Measurements from ENCODE around the gene CPHXL2. TPM values are rescaled to one million over a fixed set of nuclear protein-coding genes. Genes with fewer than 3 reads are reported as not detected.
A peak's percentile ranks its signal among the peaks of the same experiment; 100 is the strongest.

Gene CPHXL2
- total and polyA plus RNA-seq, 5 experiments from 2014 or later = not detected

- Mint-ChIP-seq H3K9me3 (no peaks in the 10 kb centered on the region), H3K27me3 (no peaks in the 10 kb centered on the region), H3K4me3 (no peak overlapping the region), H3K36me3 (peaks cover 4 to 90% (median 41%) of the 10 kb centered on the region in 3 donors), H3K27ac (peak overlapping the region in 2 of 10 donors; percentile 8 to 60), H3K4me1 (peaks cover 20 to 32% (median 27%) of the 10 kb centered on the region in 4 donors)
- DNase-seq (no peak), ATAC-seq (no peak)
- POLR2A ChIA-PET = interaction anchor here (1.0 to 2.5 kb wide), 3 partner anchors 17 to 65 kb away, joined by 3 to 11 read pairs (median 10); partner anchors contain the start of genes KARS1 and TERF2IP
Observed at GRCh38 chr16:75630052-75630451, 46.8 kb downstream of the CPHXL2 start.

GRCh38 chr16:75629132-75629531 lies 47.7 kb downstream of the CPHXL2 start:
- no peaks in the 10 kb centered on the region for H3K27me3 Mint-ChIP-seq
- peak overlapping the region in 1 of 10 donors; percentile 16 for H3K4me3 Mint-ChIP-seq
- H3K4me1 Mint-ChIP-seq = peaks cover 22 to 37% (median 27%) of the 10 kb centered on the region in 4 donors
- H3K9me3 Mint-ChIP-seq = no peaks in the 10 kb centered on the region
- POLR2A ChIA-PET = interaction anchor here (2.5 kb wide), 1 partner anchor 18 kb away, joined by 11 read pairs; the partner anchor contains the start of genes KARS1 and TERF2IP
- peaks cover 4 to 83% (median 38%) of the 10 kb centered on the region in 3 donors for H3K36me3 Mint-ChIP-seq
- DNase-seq = no peak
- peak overlapping the region in 9 of 10 donors; percentile 22 to 90 (median 59) for H3K27ac Mint-ChIP-seq
- no peak for ATAC-seq

- no peaks in the 10 kb centered on the region for H3K27me3 Mint-ChIP-seq
- peak overlapping the region; percentile 57 to 91 (median 76) for H3K27ac Mint-ChIP-seq
- peaks cover 4 to 75% (median 32%) of the 10 kb centered on the region in 3 donors for H3K36me3 Mint-ChIP-seq
- DNase-seq (no peak), ATAC-seq (no peak)
- POLR2A ChIA-PET = interaction anchor here (1.3 to 2.5 kb wide), 2 partner anchors 13 to 19 kb away, joined by 3 to 11 read pairs; partner anchors contain the start of genes KARS1 and TERF2IP
- H3K4me1 Mint-ChIP-seq = peaks cover 20 to 39% (median 28%) of the 10 kb centered on the region in 4 donors
- no peaks in the 10 kb centered on the region for H3K9me3 Mint-ChIP-seq
- H3K4me3 Mint-ChIP-seq = peak overlapping the region in 3 of 10 donors; percentile 15 to 54 (median 20)
Observed at GRCh38 chr16:75628351-75628750, 48.5 kb downstream of the CPHXL2 start.

- H3K36me3 Mint-ChIP-seq = peaks cover 4 to 70% (median 32%) of the 10 kb centered on the region in 3 donors
- H3K4me1 Mint-ChIP-seq = peaks cover 20 to 39% (median 31%) of the 10 kb centered on the region in 4 donors
- DNase-seq = no peak
Observed at GRCh38 chr16:75627851-75628250, 49.0 kb downstream of the CPHXL2 start.

GRCh38 chr16:75626806-75627205 lies 50.0 kb downstream of the CPHXL2 start:
- Mint-ChIP-seq H3K4me3 (peak overlapping the region in 6 of 10 donors; percentile 0 to 46 (median 14)), H3K27ac (peak overlapping the region; percentile 45 to 89 (median 76)), H3K36me3 (peaks cover 4 to 60% (median 28%) of the 10 kb centered on the region in 3 donors), H3K4me1 (peaks cover 22 to 47% (median 39%) of the 10 kb centered on the region in 4 donors), H3K9me3 (no peaks in the 10 kb centered on the region), H3K27me3 (no peaks in the 10 kb centered on the region)
- ATAC-seq (no peak), DNase-seq (no peak)
- POLR2A ChIA-PET = interaction anchor here (1.5 kb wide), 1 partner anchor 21 kb away, joined by 3 read pairs; the partner anchor contains the start of genes KARS1 and TERF2IP

More at GRCh38 chr16:75627851-75628250, 49.0 kb downstream of the CPHXL2 start:
- no peak for ATAC-seq
- Mint-ChIP-seq H3K4me3 (peak overlapping the region in 7 of 10 donors; percentile 0 to 45 (median 13)), H3K27me3 (no peaks in the 10 kb centered on the region), H3K9me3 (no peaks in the 10 kb centered on the region), H3K27ac (peak overlapping the region; percentile 57 to 91 (median 76))
- POLR2A ChIA-PET = interaction anchor here (1.3 to 2.5 kb wide), 2 partner anchors 14 to 19 kb away, joined by 3 to 11 read pairs; partner anchors contain the start of genes KARS1 and TERF2IP

GRCh38 chr16:75624921-75625334 lies 51.9 kb downstream of the CPHXL2 start:
- no peak for DNase-seq
- ATAC-seq = no peak
- H3K4me1 Mint-ChIP-seq = peaks cover 35 to 66% (median 58%) of the 10 kb centered on the region in 4 donors
- peak overlapping the region in 8 of 10 donors; percentile 13 to 70 (median 50) for H3K4me3 Mint-ChIP-seq
- no peaks in the 10 kb centered on the region for H3K27me3 Mint-ChIP-seq
- peaks cover 4 to 57% (median 22%) of the 10 kb centered on the region in 3 donors for H3K36me3 Mint-ChIP-seq
- H3K9me3 Mint-ChIP-seq = no peaks in the 10 kb centered on the region
- POLR2A ChIA-PET = interaction anchor here (0.6 kb wide), 1 partner anchor 11 kb away, joined by 3 read pairs; no protein-coding TSS in a partner anchor
- H3K27ac Mint-ChIP-seq = peak overlapping the region in 9 of 10 donors; percentile 2 to 94 (median 66)

- Mint-ChIP-seq H3K36me3 (peaks cover 4 to 54% (median 7%) of the 10 kb centered on the region in 3 donors), H3K27ac (peak within 1 kb of the TSS; percentile 91 to 99 (median 98)), H3K9me3 (no peaks in the 10 kb centered on the region), H3K4me3 (peak within 1 kb of the TSS; percentile 93 to 99 (median 96)), H3K4me1 (peaks cover 30 to 60% (median 52%) of the 10 kb centered on the region in 4 donors), H3K27me3 (no peaks in the 10 kb centered on the region)
- peak; percentile 92 to 95 for ATAC-seq
- peak; percentile 91 to 99 (median 98) for DNase-seq
- POLR2A ChIA-PET = interaction anchor here (0.5 to 4.2 kb wide), 13 partner anchors 10 to 445 kb away, joined by 3 to 119 read pairs (median 5); partner anchors contain the start of genes CFDP1, GABARAPL2, KARS1 and TERF2IP
Observed at GRCh38 chr16:75622761-75623605, 53.8 kb downstream of the CPHXL2 start, which contains the start of gene ADAT1. TSS of gene ADAT1 (minus strand) at chr16:75623281. CDS start at chr16:75620799, 2,482 bp downstream.

- Mint-ChIP-seq H3K36me3 (peaks cover 4 to 52% (median 8%) of the 10 kb centered on the region in 3 donors), H3K27ac (peak overlapping the region in 9 of 10 donors; percentile 52 to 99 (median 96)), H3K27me3 (no peaks in the 10 kb centered on the region), H3K4me3 (peak overlapping the region in 8 of 10 donors; percentile 64 to 99 (median 96)), H3K4me1 (peaks cover 21 to 54% (median 42%) of the 10 kb centered on the region in 4 donors), H3K9me3 (no peaks in the 10 kb centered on the region)
- POLR2A ChIA-PET = interaction anchor here (1.3 to 4.2 kb wide), 4 partner anchors 27 to 187 kb away, joined by 4 to 119 read pairs (median 27); partner anchors contain the start of genes CFDP1, GABARAPL2, KARS1 and TERF2IP
- ATAC-seq (no peak), DNase-seq (peak in 1 of 10 donors; percentile 27)
Observed at GRCh38 chr16:75621170-75621477, 55.7 kb downstream of the CPHXL2 start.

GRCh38 chr16:75620326-75621169 lies 56.3 kb downstream of the CPHXL2 start:
- DNase-seq = peak in 1 of 10 donors; percentile 52
- peak overlapping the region; percentile 52 to 99 (median 94) for H3K27ac Mint-ChIP-seq

GRCh38 chr16:75618780-75619179 lies 58.0 kb downstream of the CPHXL2 start:
- H3K9me3 Mint-ChIP-seq = no peaks in the 10 kb centered on the region
- DNase-seq (no peak), ATAC-seq (no peak)
- H3K27ac Mint-ChIP-seq = peak overlapping the region in 3 of 10 donors; percentile 18 to 77 (median 66)
- peaks cover 4 to 68% (median 17%) of the 10 kb centered on the region in 3 donors for H3K36me3 Mint-ChIP-seq
- no peak overlapping the region for H3K4me3 Mint-ChIP-seq
- POLR2A ChIA-PET = interaction anchor here (0.7 kb wide), 1 partner anchor 68 kb away, joined by 5 read pairs; no protein-coding TSS in a partner anchor
- H3K4me1 Mint-ChIP-seq = peaks cover 17 to 59% (median 38%) of the 10 kb centered on the region in 4 donors
- H3K27me3 Mint-ChIP-seq = no peaks in the 10 kb centered on the region

More at GRCh38 chr16:75620326-75621169, 56.3 kb downstream of the CPHXL2 start:
- peak overlapping the region in 9 of 10 donors; percentile 10 to 99 (median 68) for H3K4me3 Mint-ChIP-seq
- H3K9me3 Mint-ChIP-seq = no peaks in the 10 kb centered on the region
- ATAC-seq = no peak
- POLR2A ChIA-PET = interaction anchor here (2.8 to 4.2 kb wide), 2 partner anchors 28 to 104 kb away, joined by 22 to 119 read pairs; partner anchors contain the start of genes KARS1 and TERF2IP
- H3K27me3 Mint-ChIP-seq = no peaks in the 10 kb centered on the region
- H3K36me3 Mint-ChIP-seq = peaks cover 4 to 54% (median 9%) of the 10 kb centered on the region in 3 donors
- peaks cover 19 to 57% (median 41%) of the 10 kb centered on the region in 4 donors for H3K4me1 Mint-ChIP-seq

- ATAC-seq (no peak), DNase-seq (no peak)
- peak overlapping the region in 2 of 10 donors; percentile 18 to 26 for H3K4me3 Mint-ChIP-seq
- no peaks in the 10 kb centered on the region for H3K27me3 Mint-ChIP-seq
- POLR2A ChIA-PET = no interaction called here
- H3K4me1 Mint-ChIP-seq = peaks cover 15 to 47% (median 33%) of the 10 kb centered on the region in 4 donors
- H3K9me3 Mint-ChIP-seq = no peaks in the 10 kb centered on the region
- H3K27ac Mint-ChIP-seq = peak overlapping the region in 7 of 10 donors; percentile 1 to 87 (median 67)
- peaks cover 4 to 84% (median 30%) of the 10 kb centered on the region in 3 donors for H3K36me3 Mint-ChIP-seq
Observed at GRCh38 chr16:75617121-75617520, 59.7 kb downstream of the CPHXL2 start.

Measured in naive thymus-derived CD8-positive, alpha-beta T cell (primary cell).